Mesenchymal stem cell (in vitro differentiated cells and primary cell): Measurements from ENCODE around the gene POU2AF2.

Experiments used
- DNase-seq: peaks from one replicate; pipeline ENCODE4 v3.0.0-alpha.2; 2013
- H2AFZ ChIP-seq: one replicate; pipeline ENCODE4 v1.6.1; 2013; ENCODE audit warnings: low read depth, mild to moderate bottlenecking, control low read depth, inconsistent platforms, low read length, moderate library complexity
- H2AK5ac ChIP-seq: 2 replicates; pipeline ENCODE4 v1.6.1; 2013; ENCODE audit warnings: low read length, moderate library complexity, mild to moderate bottlenecking, inconsistent platforms; ENCODE audit not compliant: severe bottlenecking
- H2BK120ac ChIP-seq: one replicate; pipeline ENCODE4 v1.6.1; 2013; ENCODE audit warnings: low read depth, mild to moderate bottlenecking, inconsistent platforms, low read length, moderate library complexity
- H2BK12ac ChIP-seq, 2 experiments: one replicate each; pipeline ENCODE4 v1.6.1; 2013; ENCODE audit warnings: inconsistent platforms in 2 of 2, low read length in 2 of 2, mild to moderate bottlenecking in 2 of 2, moderate library complexity in 2 of 2, control low read depth in 1 of 2
- H2BK15ac ChIP-seq: one replicate; pipeline ENCODE4 v1.6.1; 2013; ENCODE audit warnings: mild to moderate bottlenecking, low read depth, inconsistent platforms; ENCODE audit not compliant: poor library complexity, severe bottlenecking
- H2BK5ac ChIP-seq: 2 replicates; pipeline ENCODE4 v1.6.1; 2013; ENCODE audit warnings: low read depth, mild to moderate bottlenecking, low read length, control low read depth, inconsistent platforms; ENCODE audit not compliant: poor library complexity, severe bottlenecking
- H3K14ac ChIP-seq, 2 experiments: one replicate each; pipeline ENCODE4 v1.6.1; 2013; ENCODE audit warnings: inconsistent platforms in 2 of 2, low read length in 2 of 2, control low read depth in 1 of 2, mild to moderate bottlenecking in 1 of 2, moderate library complexity in 1 of 2
- H3K18ac ChIP-seq, 2 experiments: one replicate each; pipeline ENCODE4 v1.6.1; 2013; ENCODE audit warnings: inconsistent platforms in 2 of 2, low read length in 2 of 2, control low read depth in 1 of 2, low read depth in 1 of 2, mild to moderate bottlenecking in 1 of 2
- H3K23ac ChIP-seq, 2 experiments: one replicate each; pipeline ENCODE4 v1.6.1; 2013; ENCODE audit warnings: inconsistent platforms in 2 of 2, low read length in 2 of 2, mild to moderate bottlenecking in 2 of 2, moderate library complexity in 2 of 2, control low read depth in 1 of 2
- H3K27ac ChIP-seq: 2 replicates; pipeline ENCODE4 v1.5.1; 2013; ENCODE audit warnings: mild to moderate bottlenecking, moderate library complexity, low read length, control low read depth, inconsistent platforms; ENCODE audit not compliant: poor library complexity, severe bottlenecking
- H3K27me3 ChIP-seq, 2 experiments: 2 replicates each; pipeline versions ENCODE4 v1.6.1 to v1.7.0; 2013; ENCODE audit warnings: low read length in 2 of 2, mild to moderate bottlenecking in 2 of 2, moderate library complexity in 2 of 2, control low read depth in 1 of 2, inconsistent platforms in 1 of 2; ENCODE audit not compliant: control insufficient read depth in 1 of 2, insufficient read depth in 1 of 2
- H3K36me3 ChIP-seq, 2 experiments: 2 replicates each; pipeline versions ENCODE4 v1.6.1 to v1.7.0; 2013; ENCODE audit warnings: low read length in 2 of 2, control low read depth in 1 of 2, inconsistent platforms in 1 of 2, low read depth in 1 of 2, mild to moderate bottlenecking in 1 of 2; ENCODE audit not compliant: insufficient read depth in 2 of 2, control insufficient read depth in 1 of 2
- H3K4ac ChIP-seq, 2 experiments: one replicate each; pipeline ENCODE4 v1.6.1; 2013; ENCODE audit warnings: inconsistent platforms in 2 of 2, low read length in 2 of 2, mild to moderate bottlenecking in 2 of 2, moderate library complexity in 2 of 2, control low read depth in 1 of 2, low read depth in 1 of 2
- H3K4me1 ChIP-seq: 2 replicates; pipeline ENCODE4 v1.6.1; 2013; ENCODE audit warnings: low read depth, low read length, control low read depth; ENCODE audit not compliant: control insufficient read depth, insufficient read depth
- H3K4me2 ChIP-seq: 2 replicates; pipeline ENCODE4 v1.6.1; 2013; ENCODE audit warnings: low read length, mild to moderate bottlenecking, inconsistent platforms; ENCODE audit not compliant: poor library complexity, severe bottlenecking
- H3K4me3 ChIP-seq, 2 experiments: 2 replicates each; pipeline versions ENCODE4 v1.5.1 to v1.7.0; 2013; ENCODE audit warnings: low read length in 2 of 2, mild to moderate bottlenecking in 2 of 2, control low read depth in 1 of 2, low read depth in 1 of 2; ENCODE audit not compliant: insufficient read depth in 1 of 2
- H3K79me1 ChIP-seq: replicated peaks from 2 replicates; pipeline ENCODE4 v1.6.1; 2013; ENCODE audit warnings: mild to moderate bottlenecking, control low read depth, low read length, inconsistent platforms; ENCODE audit not compliant: poor library complexity, severe bottlenecking
- H3K9ac ChIP-seq: 2 replicates; pipeline ENCODE4 v1.7.0; 2013; ENCODE audit warnings: mild to moderate bottlenecking, low read length, moderate library complexity
- H3K9me3 ChIP-seq: 2 replicates; pipeline ENCODE4 v1.7.0; 2013; ENCODE audit warnings: mild to moderate bottlenecking, low read length; ENCODE audit not compliant: control insufficient read depth
- H4K8ac ChIP-seq: one replicate; pipeline ENCODE4 v1.6.1; 2013; ENCODE audit warnings: inconsistent platforms, mild to moderate bottlenecking, low read length, moderate library complexity
- H4K91ac ChIP-seq: one replicate; pipeline ENCODE4 v1.6.1; 2013; ENCODE audit warnings: mild to moderate bottlenecking, low read length, inconsistent platforms
- WGBS: methylation state at CpG from one replicate; pipeline ENCODE4 v1.1.7; 2013; ENCODE audit warnings: mixed read lengths; 5-methylcytosine and 5-hydroxymethylcytosine counted together

POU2AF2 gene

DNA sequence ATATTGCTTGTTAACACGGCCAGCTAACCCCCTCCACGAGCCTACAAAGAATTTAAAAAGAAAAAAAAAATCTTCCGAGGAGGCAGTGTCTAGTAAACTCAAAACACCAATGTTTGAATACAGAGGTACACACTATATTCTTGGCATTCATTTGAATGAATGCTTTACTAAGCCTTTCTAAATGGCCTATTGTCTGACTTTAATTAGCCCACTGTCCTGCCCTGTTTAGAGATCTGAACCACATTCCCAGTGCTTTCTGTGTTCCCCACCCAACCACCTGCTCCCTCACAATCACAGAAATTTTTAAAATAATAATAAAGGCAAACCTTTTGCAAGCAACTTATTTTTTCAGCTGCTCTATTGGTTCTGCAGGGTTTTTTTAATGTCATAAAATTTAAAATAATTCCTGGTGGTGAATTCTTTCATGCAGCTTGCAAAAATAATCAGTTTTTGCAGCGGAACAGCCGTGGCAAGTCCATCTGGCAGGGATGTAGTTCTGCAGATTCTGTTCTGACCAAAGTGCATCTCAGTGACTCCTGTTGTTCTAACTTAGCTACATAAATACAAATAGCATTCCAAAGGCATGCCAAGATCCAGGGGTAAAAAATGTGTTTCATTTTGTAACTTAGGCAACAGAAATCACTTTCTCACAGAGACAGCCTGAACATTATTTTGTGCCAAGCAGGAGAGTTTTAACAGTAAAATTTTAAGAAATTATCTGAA, 23.8 kb downstream of the POU2AF2 start:
- 75% methylated on average over 5 of the region's 5 CpGs for WGBS
- Histone ChIP-seq H2BK120ac (no peak overlapping the region), H3K27me3 (peaks cover 0 to 4% of the 10 kb centered on the region in 2 experiments), H2BK12ac (no peak overlapping the region), H2BK5ac (no peak overlapping the region), H4K8ac (no peak overlapping the region), H3K4me2 (no peak overlapping the region), H3K9ac (no peak overlapping the region), H3K4me1 (no peaks in the 10 kb centered on the region), H3K18ac (no peak overlapping the region), H3K79me1 (no peaks in the 10 kb centered on the region), H3K27ac (no peak overlapping the region), H2AK5ac (no peak overlapping the region), H3K14ac (no peak overlapping the region), H4K91ac (no peak overlapping the region), H3K9me3 (no peaks in the 10 kb centered on the region), H3K4ac (no peak overlapping the region), H3K4me3 (no peak overlapping the region), H2BK15ac (no peak overlapping the region), H3K36me3 (no peaks in the 10 kb centered on the region), H2AFZ (no peak overlapping the region), H3K23ac (no peak overlapping the region)
- DNase-seq = no peak

DNA sequence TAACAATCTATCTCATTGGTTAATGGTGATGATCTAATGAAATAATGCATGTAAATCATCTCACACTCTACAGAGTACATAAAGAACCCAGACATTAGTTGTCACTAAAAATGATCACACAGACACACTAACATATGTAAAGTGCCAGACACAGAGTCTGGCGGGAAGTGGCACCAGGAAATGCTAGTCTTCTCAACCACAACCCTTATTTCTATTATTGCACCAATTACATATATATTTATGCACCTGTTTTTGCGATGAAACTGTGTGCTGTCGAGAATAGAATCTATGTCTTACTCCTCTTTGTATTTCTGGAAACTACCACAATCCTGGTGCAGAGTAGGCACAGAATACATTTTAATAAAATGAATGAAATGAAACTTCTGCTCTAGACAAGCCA, 26.9 kb downstream of the POU2AF2 start:
- Histone ChIP-seq H3K27me3 (peaks cover 0 to 3% of the 10 kb centered on the region in 2 experiments), H2AK5ac (no peak overlapping the region), H4K91ac (no peak overlapping the region), H3K27ac (no peak overlapping the region), H3K4ac (no peak overlapping the region), H3K36me3 (no peaks in the 10 kb centered on the region), H3K79me1 (no peaks in the 10 kb centered on the region), H3K23ac (no peak overlapping the region), H3K4me1 (no peaks in the 10 kb centered on the region), H3K9ac (no peak overlapping the region), H2AFZ (no peak overlapping the region), H2BK12ac (no peak overlapping the region), H2BK15ac (no peak overlapping the region), H3K9me3 (no peaks in the 10 kb centered on the region), H2BK5ac (no peak overlapping the region), H3K14ac (no peak overlapping the region), H3K4me3 (no peak overlapping the region), H2BK120ac (no peak overlapping the region), H3K4me2 (no peak overlapping the region), H3K18ac (no peak overlapping the region), H4K8ac (no peak overlapping the region)
- WGBS = 84% methylated on average over 1 of the region's 3 CpGs
- no peak for DNase-seq

DNA sequence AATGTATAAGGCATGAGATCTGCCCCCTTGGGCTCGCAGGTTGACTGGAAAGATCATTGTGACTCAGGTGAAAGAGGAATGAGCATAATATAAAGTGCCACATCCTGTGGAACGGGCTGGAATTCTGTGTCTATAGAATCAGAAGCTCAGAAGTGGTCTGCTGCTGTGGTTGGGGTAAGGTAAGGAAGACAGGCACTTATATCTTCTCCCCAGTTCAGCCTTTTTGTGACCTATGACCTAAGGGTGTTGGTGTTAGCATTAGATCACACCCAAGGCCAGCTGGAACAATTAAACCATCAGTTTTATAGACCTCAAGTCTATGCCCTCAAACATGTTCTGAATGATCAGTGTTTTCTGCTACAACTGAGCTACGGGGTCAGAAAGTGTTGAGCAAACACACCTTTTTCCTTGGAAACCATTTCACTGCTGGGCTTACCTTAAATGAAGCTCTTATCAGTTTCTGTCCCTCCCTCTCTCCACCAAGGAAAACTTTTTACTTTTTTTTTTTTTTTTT, 37.1 kb downstream of the POU2AF2 start:
- Histone ChIP-seq H3K27me3 (peaks cover 23 to 33% of the 10 kb centered on the region in 2 experiments), H3K18ac (no peak overlapping the region), H3K9ac (no peak overlapping the region), H2BK12ac (no peak overlapping the region), H3K36me3 (no peaks in the 10 kb centered on the region), H2AFZ (no peak overlapping the region), H3K14ac (no peak overlapping the region), H3K23ac (no peak overlapping the region), H2AK5ac (no peak overlapping the region), H4K91ac (no peak overlapping the region), H3K9me3 (no peaks in the 10 kb centered on the region), H2BK5ac (no peak overlapping the region), H3K4me2 (no peak overlapping the region), H3K79me1 (no peaks in the 10 kb centered on the region), H2BK120ac (no peak overlapping the region), H3K4ac (no peak overlapping the region), H4K8ac (no peak overlapping the region), H3K27ac (no peak overlapping the region), H3K4me3 (no peak overlapping the region), H3K4me1 (peaks cover 2% of the 10 kb centered on the region), H2BK15ac (no peak overlapping the region)
- no peak for DNase-seq
- WGBS = 64% methylated on average over 3 of the region's 3 CpGs

DNA sequence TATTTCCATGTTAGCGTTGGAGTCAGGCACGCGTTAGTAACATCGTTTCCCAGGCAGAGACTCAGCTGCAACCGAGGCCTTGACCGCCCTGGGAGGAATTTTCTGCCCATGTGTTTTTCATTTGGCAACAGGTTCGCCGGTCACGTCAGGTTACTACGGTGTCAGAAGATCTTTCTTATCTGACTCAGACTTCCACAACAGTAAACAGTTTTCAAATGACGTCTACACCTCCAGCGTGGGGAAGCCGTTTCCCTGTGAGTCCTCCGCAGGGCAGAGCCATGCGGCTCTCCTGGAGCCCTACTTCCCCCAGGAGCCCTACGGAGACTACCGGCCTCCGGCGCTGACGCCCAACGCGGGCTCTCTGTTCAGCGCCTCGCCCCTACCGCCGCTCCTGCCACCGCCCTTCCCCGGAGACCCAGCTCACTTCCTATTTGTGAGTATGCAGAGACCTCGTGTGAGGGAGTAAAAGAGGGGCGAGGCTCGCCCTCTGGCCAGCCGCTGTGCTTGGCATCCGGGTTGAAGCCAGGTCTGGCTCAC, 38.5 kb downstream of the POU2AF2 start:
- Histone ChIP-seq H3K23ac (no peak overlapping the region), H3K18ac (no peak overlapping the region), H3K27me3 (peaks cover 19 to 27% of the 10 kb centered on the region in 2 experiments), H3K9me3 (no peaks in the 10 kb centered on the region), H2BK120ac (no peak overlapping the region), H2BK5ac (no peak overlapping the region), H3K79me1 (no peaks in the 10 kb centered on the region), H3K27ac (no peak overlapping the region), H3K4ac (no peak overlapping the region), H4K8ac (no peak overlapping the region), H3K4me1 (peaks cover 2% of the 10 kb centered on the region), H3K14ac (no peak overlapping the region), H3K4me3 (peak overlapping the region in 1 of 2 experiments; percentile 43), H2BK15ac (no peak overlapping the region), H3K9ac (peak overlapping the region; percentile 65), H2AK5ac (no peak overlapping the region), H3K4me2 (no peak overlapping the region), H2BK12ac (no peak overlapping the region), H4K91ac (no peak overlapping the region), H3K36me3 (no peaks in the 10 kb centered on the region), H2AFZ (no peak overlapping the region)
- 76% methylated on average over 33 of the region's 33 CpGs for WGBS
- DNase-seq = peak; percentile 35
